HCT116 (cell line): ENCODE data around the gene AGFG2. TPM values are rescaled to one million over a fixed set of nuclear protein-coding genes. Genes with fewer than 3 reads are reported as not detected.
A peak's percentile ranks its signal among the peaks of the same experiment; 100 is the strongest.

Experiments used
- ATAC-seq: fragments of 200-7000 bp; cut with Tn5 transposase; 2 replicates; pipeline ENCODE4 v1.9.1; 2020; ENCODE audit warnings: mild to moderate bottlenecking, moderate library complexity
- BruUV-seq: library from RNA; stranded (reverse); fragments of 400-500 nt; replicated peaks from 2 replicates; lab custom pipeline; 2021; lab: Mats Ljungman, UMichigan
- CTCF ChIA-PET: fragments of 300-600 bp; sonication (Branson Sonifier 250); formaldehyde crosslinking; loops from one replicate; lab custom pipeline; 2021; ENCODE audit warnings: antibody characterized with exemption; lab: Charles Lee
- POLR2A ChIA-PET: fragments of 300-600, 350-600 bp; sonication (Branson Sonifier 250); formaldehyde crosslinking; loops from one replicate; lab custom pipeline; 2021; ENCODE audit warnings: antibody characterized with exemption; lab: Charles Lee
- RAD21 ChIA-PET, 2 experiments: fragments of 300-600 bp; sonication (Branson Sonifier 250); formaldehyde crosslinking; loops; one replicate each; lab custom pipeline; 2023; ENCODE audit warnings: low total read pairs in 2 of 2; ENCODE audit not compliant: uncharacterized antibody in 2 of 2, unreplicated experiment in 2 of 2, low non-redundant PET in 1 of 2; lab: Charles Lee
- DNase-seq: peaks from one replicate; pipeline ENCODE4 v3.0.0-alpha.2; 2010; ENCODE audit warnings: low read depth, low spot score
- H2AFZ ChIP-seq: fragments of 200-600 bp; shearing (Covaris generic), sonication (generic); 2 replicates; pipeline ENCODE4 v1.6.1; 2017; ENCODE audit warnings: low read depth, mixed run types, mixed read lengths, antibody characterized with exemption, low read length; ENCODE audit not compliant: poor library complexity, severe bottlenecking
- H3K27ac ChIP-seq: 2 replicates; pipeline ENCODE4 v1.5.1; 2012; ENCODE audit warnings: low read depth, low read length
- H3K27me3 ChIP-seq: fragments of 200-600 bp; sonication (generic); 2 replicates; pipeline ENCODE4 v1.6.1; 2016; ENCODE audit warnings: mixed run types, low read length, mixed read lengths; ENCODE audit not compliant: insufficient read depth
- H3K36me3 ChIP-seq, 2 experiments: fragments of 200-500 bp in 1 of 2; fragments of 200-600 bp in 1 of 2; sonication (Bioruptor generic) in 1 of 2; sonication (generic) in 1 of 2; 2 replicates each; pipeline versions ENCODE4 v1.5.1 to v1.6.1; 2014 to 2016; ENCODE audit warnings: low read length in 2 of 2, inconsistent platforms in 1 of 2, mixed read lengths in 1 of 2, mixed run types in 1 of 2; ENCODE audit not compliant: insufficient read depth in 2 of 2, control insufficient read depth in 1 of 2
- H3K4me1 ChIP-seq, 2 experiments: fragments of 200-600 bp in 1 of 2; sonication (generic) in 1 of 2; 2 replicates each; pipeline versions ENCODE4 v1.5.1 to v1.6.1; 2012 to 2017; ENCODE audit warnings: low read length in 2 of 2, inconsistent platforms in 1 of 2, mild to moderate bottlenecking in 1 of 2, mixed read lengths in 1 of 2, mixed run types in 1 of 2, moderate library complexity in 1 of 2; ENCODE audit not compliant: insufficient read depth in 2 of 2, control insufficient read depth in 1 of 2
- H3K4me2 ChIP-seq: fragments of 200-600 bp; sonication (generic); 2 replicates; pipeline ENCODE4 v1.6.1; 2017; ENCODE audit warnings: mixed run types, low read length, mixed read lengths
- H3K4me3 ChIP-seq, 2 experiments: fragments of 200-600 bp in 1 of 2; sonication (generic) in 1 of 2; replicated peaks in 1 of 2; 2 replicates each; pipeline ENCODE4 v1.5.1; 2011 to 2016; ENCODE audit warnings: low read length in 2 of 2, control low read depth in 1 of 2, low read depth in 1 of 2, mild to moderate bottlenecking in 1 of 2, mixed read lengths in 1 of 2, mixed run types in 1 of 2
- H3K79me2 ChIP-seq: fragments of 200-600 bp; sonication (generic); 2 replicates; pipeline ENCODE4 v1.6.1; 2017; ENCODE audit warnings: mild to moderate bottlenecking, mixed run types, low read length, moderate library complexity, mixed read lengths; ENCODE audit not compliant: insufficient read depth
- H3K9ac ChIP-seq: fragments of 200-600 bp; sonication (generic); 2 replicates; pipeline ENCODE4 v1.6.1; 2016; ENCODE audit warnings: low read length, mixed read lengths
- H3K9me2 ChIP-seq: fragments of 200-600 bp; sonication (generic), shearing (Covaris generic); 2 replicates; pipeline ENCODE4 v1.6.1; 2017; ENCODE audit warnings: mixed run types, mild to moderate bottlenecking, moderate library complexity; ENCODE audit not compliant: insufficient read depth
- H3K9me3 ChIP-seq, 2 experiments: fragments of 200-500 bp in 1 of 2; fragments of 200-600 bp in 1 of 2; sonication (Bioruptor generic) in 1 of 2; sonication (generic) in 1 of 2; 2 replicates each; pipeline ENCODE4 v1.6.1; 2014 to 2017; ENCODE audit warnings: low read length in 2 of 2, mixed read lengths in 2 of 2, inconsistent platforms in 1 of 2, low read depth in 1 of 2, mild to moderate bottlenecking in 1 of 2, mixed run types in 1 of 2, moderate library complexity in 1 of 2; ENCODE audit not compliant: control insufficient read depth in 1 of 2, insufficient read depth in 1 of 2
- H4K20me1 ChIP-seq: fragments of 200-600 bp; sonication (generic), shearing (Covaris generic); 2 replicates; pipeline ENCODE4 v1.6.1; 2017; ENCODE audit warnings: mixed run types, mild to moderate bottlenecking, moderate library complexity; ENCODE audit not compliant: insufficient read depth
- CTCF ChIP-seq, 3 experiments: fragments of 200-600 bp in 1 of 3; sonication (generic) in 1 of 3; IDR thresholded peaks in 2 of 3; conservative IDR thresholded peaks in 1 of 3; 2 replicates each; pipeline ENCODE4 v1.5.1; 2012 to 2017; ENCODE audit warnings: low read depth in 2 of 3, low read length in 2 of 3, antibody characterized with exemption in 1 of 3, borderline replicate concordance in 1 of 3, control low read depth in 1 of 3, mild to moderate bottlenecking in 1 of 3, mixed read lengths in 1 of 3, mixed run types in 1 of 3, moderate library complexity in 1 of 3; ENCODE audit not compliant: insufficient read depth in 1 of 3
- EGR1 ChIP-seq: IDR thresholded peaks from 2 replicates; pipeline ENCODE4 v1.6.1; 2012; ENCODE audit warnings: low read depth
- POLR2AphosphoS5 ChIP-seq: IDR thresholded peaks from 2 replicates; pipeline ENCODE4 v1.6.1; 2011; ENCODE audit warnings: mild to moderate bottlenecking, low read depth, low read length, moderate library complexity
- SIN3A ChIP-seq: IDR thresholded peaks from 2 replicates; pipeline ENCODE4 v1.6.1; 2012; ENCODE audit warnings: low read depth
- TCF7L2 ChIP-seq: IDR thresholded peaks from 2 replicates; pipeline ENCODE4 v1.7.0; 2011; ENCODE audit warnings: borderline replicate concordance, inconsistent platforms; ENCODE audit not compliant: insufficient read depth, insufficient read length; ENCODE audit errors: extremely low read depth
- YY1 ChIP-seq: IDR thresholded peaks from 2 replicates; pipeline ENCODE4 v1.6.1; 2011; ENCODE audit warnings: low read length, low read depth, moderate library complexity, mild to moderate bottlenecking; ENCODE audit not compliant: insufficient replicate concordance; ENCODE audit errors: extremely low read depth
- ZBTB33 ChIP-seq: IDR thresholded peaks from 2 replicates; pipeline ENCODE4 v1.6.1; 2011; ENCODE audit warnings: mild to moderate bottlenecking, low read length, moderate library complexity; ENCODE audit not compliant: insufficient replicate concordance; ENCODE audit errors: extremely low read depth
- intact Hi-C: fragments of 100-400 bp; cut with micrococcal nuclease; formaldehyde crosslinking; loops from 2 replicates; pipeline ENCODE4 v1.10.0; 2022
- total RNA-seq: library from RNA; stranded (reverse); gene quantifications from one replicate; pipeline ENCODE4 v1.2.1, GENCODE V29; 2021; ENCODE audit not compliant: unreplicated experiment

The AGFG2 gene
- total RNA-seq, 1 experiment from 2014 or later, result 14.0 TPM

GRCh38 chr7:100604028-100604975, 65.3 kb downstream of the AGFG2 start:
- TF ChIP-seq YY1 (no peak), TCF7L2 (no peak), CTCF (IDR thresholded peaks at IDR 0.05 in 2 of 3, conservative IDR thresholded peaks at IDR 0.05 in 1 of 3; ENCODE audit: borderline replicate concordance in 1 of 3, insufficient read depth in 1 of 3, low read depth in 2 of 3, low read length in 2 of 3) (peak in 2 of 3 experiments; percentile 37 to 45; a peak in 4 of 6 replicates), ZBTB33 (no peak), POLR2AphosphoS5 (peak; percentile 50), EGR1 (no peak), SIN3A (no peak)
- Histone ChIP-seq H3K9me3 (no peaks in the 10 kb centered on the region), H3K9ac (peak overlapping the region; percentile 57), H2AFZ (peak overlapping the region; percentile 17), H3K27ac (peak overlapping the region; percentile 77), H3K4me2 (peak overlapping the region; percentile 86), H3K27me3 (no peaks in the 10 kb centered on the region), H4K20me1 (no peaks in the 10 kb centered on the region), H3K9me2 (no peaks in the 10 kb centered on the region), H3K79me2 (no peaks in the 10 kb centered on the region), H3K4me3 (peak overlapping the region; percentile 64 to 72), H3K4me1 (peaks cover 4 to 50% of the 10 kb centered on the region in 2 experiments), H3K36me3 (no peaks in the 10 kb centered on the region)
- DNase-seq (no peak), ATAC-seq (peak; percentile 84)
- ChIA-PET RAD21 (no interaction called here), POLR2A (interaction anchor here (2.2 to 3.3 kb wide), 2 partner anchors 18 kb away, joined by 9 to 10 read pairs; partner anchors contain the start of genes FBXO24 and LRCH4), CTCF (no interaction called here)
- no TSS peak for BruUV-seq
- intact Hi-C loops, result no loop called here
